GM18519 (cell line): Measurements from ENCODE around the gene COL4A3.

Experiments
- ATAC-seq: cut with Tn5 transposase; IDR thresholded peaks from one replicate; pipeline ENCODE4 v1.9.1; 2021; ENCODE audit warnings: mild to moderate bottlenecking, moderate library complexity; ENCODE audit not compliant: unreplicated experiment, low FRiP score

COL4A3 gene

GRCh38 chr2:227163998-227164762 is at the start of gene COL4A3, which contains the start of gene COL4A4:
Gene COL4A3, plus strand, starts transcription at chr2:227164624. Its CDS starts 103 bp downstream, at chr2:227164727.
Gene COL4A4, minus strand, starts transcription at chr2:227164205. Its CDS starts 16,722 bp downstream, at chr2:227147483.
- ATAC-seq: peak; percentile 41

GRCh38 chr2:227115761-227116160 is 48.7 kb upstream of the COL4A3 start:
- no peak for ATAC-seq

DNA sequence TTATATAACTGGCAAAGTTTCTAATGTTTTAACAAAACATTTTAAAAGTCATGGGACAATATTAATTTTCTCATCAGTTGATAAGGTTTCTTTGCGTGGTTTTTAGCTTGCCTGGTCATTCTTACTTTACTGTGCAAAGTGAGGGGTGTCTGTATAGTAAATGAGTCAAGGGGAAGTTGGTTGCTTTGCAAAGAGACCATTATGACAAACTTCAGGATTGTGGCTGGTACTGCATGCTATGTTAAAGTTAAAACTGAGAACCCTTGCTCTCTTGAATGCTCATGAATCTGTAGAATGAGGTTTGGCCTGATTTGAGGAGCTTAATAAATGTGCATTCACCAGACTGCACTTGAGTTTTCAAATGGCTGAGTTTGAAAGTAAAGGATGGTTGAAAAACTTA is 47.4 kb upstream of the COL4A3 start:
- peak; percentile 84 for ATAC-seq

DNA sequence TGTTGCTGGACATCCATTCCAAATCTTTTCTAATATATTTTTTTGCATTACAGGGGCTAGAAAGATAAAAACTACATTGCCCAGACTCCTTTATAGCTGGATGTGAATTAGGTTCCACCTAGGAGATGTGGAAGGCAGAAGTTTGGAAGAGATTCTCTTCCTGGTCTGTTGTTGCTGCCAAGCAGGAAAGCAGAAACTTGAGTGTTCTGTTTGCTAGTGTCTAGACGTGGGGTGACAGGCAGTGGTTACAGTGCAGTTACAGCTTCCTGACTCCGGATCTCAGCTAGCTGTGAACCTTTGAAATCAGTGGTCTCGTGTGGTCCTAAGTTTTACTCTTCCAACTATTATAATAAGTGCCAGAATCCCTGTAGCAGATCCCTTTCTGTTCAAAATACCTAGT is 46.6 kb upstream of the COL4A3 start:
- ATAC-seq: no peak

GRCh38 chr2:227118353-227118752 is 46.1 kb upstream of the COL4A3 start:
- no peak for ATAC-seq

DNA sequence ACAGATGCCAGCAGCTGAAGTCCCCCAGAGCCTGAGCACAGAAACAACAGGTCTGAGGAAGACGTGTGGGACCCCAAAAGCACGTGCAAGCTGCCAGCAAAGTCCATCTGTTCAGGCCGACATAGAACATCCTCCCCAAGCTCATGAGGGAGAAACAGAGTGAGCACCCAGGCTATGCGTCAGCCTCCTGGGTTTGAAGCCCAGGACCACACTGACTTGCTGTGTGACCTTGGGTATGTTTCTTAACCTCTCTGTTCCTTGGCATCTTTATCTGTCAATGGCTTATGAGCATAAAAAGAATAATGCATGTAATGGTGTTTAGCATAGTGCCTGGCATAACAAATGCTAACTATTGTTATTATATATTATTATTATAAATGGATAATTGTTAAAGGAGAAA is 40.7 kb upstream of the COL4A3 start:
- no peak for ATAC-seq

DNA sequence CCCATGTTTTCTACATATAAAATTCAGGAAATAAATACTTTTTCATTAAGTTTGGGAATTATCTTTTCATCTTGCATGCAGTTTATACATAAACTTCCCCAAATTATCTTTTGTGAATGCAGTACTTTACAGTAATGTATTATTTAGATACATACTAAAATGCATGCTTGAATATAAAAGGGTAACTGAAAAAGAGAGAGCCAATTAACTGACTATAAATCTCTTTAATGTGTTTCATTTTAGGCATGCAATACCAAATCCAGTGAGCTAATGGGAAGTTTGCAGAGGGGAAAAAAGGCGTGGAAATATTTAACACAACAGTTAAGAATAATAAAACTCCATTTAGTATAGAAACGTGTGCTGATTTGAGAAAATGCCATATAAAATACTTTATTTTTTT is 39.6 kb upstream of the COL4A3 start:
- no peak for ATAC-seq

DNA sequence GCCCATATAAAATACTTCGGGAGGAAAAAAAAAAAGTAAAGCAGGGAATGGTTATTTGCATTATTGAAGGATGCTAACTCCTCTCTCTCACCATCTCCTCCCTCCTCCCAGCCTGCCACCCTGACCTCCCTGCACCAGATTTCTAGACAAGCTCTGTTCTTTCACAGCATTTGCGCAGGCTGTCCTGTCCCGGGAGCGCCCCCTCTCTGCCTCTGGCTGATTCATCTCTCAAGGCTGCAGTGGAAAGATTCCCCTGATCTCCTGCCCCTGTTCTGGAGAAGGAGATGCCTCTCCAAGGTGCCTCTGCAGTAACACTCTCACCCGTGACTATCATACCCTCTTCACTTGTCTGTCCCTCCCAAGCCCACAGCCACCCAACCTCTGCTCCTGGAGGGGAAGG is 38.9 kb upstream of the COL4A3 start:
- ATAC-seq: no peak

DNA sequence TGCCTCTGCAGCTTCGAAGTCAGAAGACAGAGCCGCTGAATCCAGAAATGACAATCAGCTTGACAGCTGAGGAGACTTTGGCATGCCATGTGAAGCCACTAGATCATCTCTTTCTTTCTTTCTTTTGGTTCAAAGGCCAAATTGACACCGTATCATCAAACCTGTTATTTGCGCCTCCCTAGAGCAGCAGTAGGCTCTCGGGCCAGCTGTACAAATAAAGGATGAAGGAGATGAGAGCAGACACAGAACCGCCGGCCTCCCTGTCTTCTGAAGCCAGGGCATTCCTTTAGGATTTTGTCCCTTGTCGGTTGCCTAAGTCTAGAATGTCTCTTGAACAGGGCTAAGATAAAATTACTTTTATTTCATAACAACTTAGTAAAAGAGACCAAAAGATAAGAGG is 37.2 kb upstream of the COL4A3 start:
- no peak for ATAC-seq

DNA sequence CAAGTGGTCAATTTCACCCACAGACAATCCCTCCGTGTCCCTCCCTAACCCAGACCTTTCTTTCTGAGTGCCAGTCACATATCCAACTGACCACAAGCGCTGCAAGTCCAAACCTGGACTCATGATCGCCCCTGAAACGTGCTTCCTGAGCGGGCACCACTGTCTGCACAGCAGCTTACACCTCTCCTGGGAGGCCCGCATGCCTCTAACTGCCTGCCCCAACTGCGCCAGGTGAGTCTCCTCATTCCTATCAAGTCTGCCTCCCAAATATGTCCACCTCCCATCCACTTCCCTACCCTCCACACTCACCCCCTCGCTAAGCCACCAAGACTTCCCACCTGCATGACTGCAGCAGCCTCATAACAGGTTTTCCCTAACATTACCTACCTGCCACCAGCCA is 33.8 kb upstream of the COL4A3 start:
- ATAC-seq: no peak

DNA sequence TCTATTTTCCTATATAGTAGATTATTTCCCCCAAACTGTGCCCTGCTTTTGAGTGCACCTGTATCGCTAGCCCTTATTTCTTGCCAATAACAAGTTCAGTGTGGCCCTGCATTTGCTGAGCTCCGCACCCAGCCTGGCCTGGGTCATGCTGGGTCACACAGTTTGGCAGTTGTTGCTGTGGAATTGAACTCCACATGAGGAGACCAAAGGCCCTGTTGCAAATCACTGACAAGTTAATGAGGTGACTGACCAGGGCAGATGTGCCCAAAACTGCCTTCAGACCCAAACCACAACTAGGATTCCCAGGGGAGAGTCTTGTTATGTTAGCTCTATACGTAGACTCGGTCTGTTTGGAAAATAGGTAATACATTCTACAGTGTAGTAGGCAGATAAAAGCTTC is 31.4 kb upstream of the COL4A3 start:
- no peak for ATAC-seq

DNA sequence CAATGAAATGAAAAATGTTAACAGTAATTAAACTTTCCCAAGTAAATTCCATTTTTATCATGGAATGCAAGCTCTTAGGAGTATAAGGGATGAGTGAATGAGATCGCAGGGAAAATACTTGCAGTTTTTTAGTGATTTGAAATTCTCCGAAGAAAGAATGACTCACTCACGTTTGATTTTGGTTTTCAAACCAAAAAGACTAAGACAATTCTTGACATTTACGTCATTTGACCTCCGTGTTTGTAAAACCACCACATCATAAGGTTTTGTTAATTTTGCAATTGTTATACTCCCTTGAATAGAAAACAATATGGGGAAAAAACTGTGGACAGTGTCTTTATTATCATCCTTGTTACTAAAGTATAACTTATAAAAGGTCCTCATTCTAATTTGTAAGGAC is 29.8 kb upstream of the COL4A3 start:
- no peak for ATAC-seq

GRCh38 chr2:227141301-227141700 is 23.1 kb upstream of the COL4A3 start:
- ATAC-seq: no peak

GRCh38 chr2:227143895-227144294 is 20.5 kb upstream of the COL4A3 start:
- no peak for ATAC-seq

- no peak for ATAC-seq
These were observed 18.0 kb upstream of the COL4A3 start for GRCh38 chr2:227146456-227146855.

DNA sequence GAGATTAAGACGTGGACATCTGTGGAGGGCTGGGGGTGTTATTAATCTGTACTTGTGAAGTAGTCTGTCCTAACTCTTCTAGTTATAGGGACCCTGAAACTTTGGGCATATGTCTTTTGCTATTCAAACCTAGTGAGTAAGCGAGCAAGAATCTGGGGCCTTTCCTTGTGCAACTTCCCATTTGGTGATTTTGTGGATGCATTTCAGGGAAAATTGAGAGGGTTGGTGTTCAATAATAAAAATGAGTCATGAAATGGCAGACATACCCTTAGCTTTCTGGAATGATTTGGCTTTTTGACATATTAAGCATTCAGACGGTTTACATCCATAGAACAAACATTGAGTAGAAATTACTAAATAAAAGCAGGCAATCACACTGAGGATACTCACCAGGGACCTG is 17.4 kb upstream of the COL4A3 start:
- ATAC-seq: no peak

GRCh38 chr2:227148106-227148505 is 16.3 kb upstream of the COL4A3 start:
- no peak for ATAC-seq

- ATAC-seq: no peak
These were observed 14.0 kb upstream of the COL4A3 start for GRCh38 chr2:227150222-227150936.

DNA sequence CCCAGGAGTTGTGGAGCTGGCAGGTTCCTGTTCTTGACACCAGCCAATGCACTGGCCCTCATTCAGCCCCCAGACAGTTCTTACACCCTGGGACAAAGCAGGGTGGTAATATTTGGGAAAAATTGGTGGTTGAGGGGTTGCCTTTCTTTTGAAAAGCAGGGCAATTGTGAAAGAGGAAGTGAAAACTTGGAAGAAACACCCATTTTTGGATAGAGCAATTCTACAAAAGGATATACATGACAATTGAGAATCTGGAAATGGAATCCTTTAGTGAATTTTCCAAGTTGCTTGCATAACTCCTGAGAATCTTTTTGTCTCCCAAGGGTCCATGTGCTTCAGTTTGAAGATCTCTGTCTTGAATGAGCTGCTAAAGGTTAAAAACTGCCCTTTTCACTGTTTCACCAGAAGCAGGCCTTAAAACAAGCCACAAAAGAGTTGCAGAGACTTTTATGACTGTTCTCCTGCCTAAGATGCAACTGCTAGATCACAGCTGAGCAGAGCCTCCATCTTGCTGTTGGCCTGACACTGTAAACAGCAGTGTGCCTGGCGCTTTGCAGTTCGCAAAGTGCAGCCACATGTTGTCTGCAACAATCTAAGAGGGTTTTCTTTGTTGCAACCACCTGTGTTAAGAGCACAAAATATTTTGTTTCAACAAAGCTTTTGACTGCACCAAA is 12.2 kb upstream of the COL4A3 start:
- no peak for ATAC-seq

- ATAC-seq: no peak
These were observed 11.1 kb upstream of the COL4A3 start for GRCh38 chr2:227153307-227153706.

DNA sequence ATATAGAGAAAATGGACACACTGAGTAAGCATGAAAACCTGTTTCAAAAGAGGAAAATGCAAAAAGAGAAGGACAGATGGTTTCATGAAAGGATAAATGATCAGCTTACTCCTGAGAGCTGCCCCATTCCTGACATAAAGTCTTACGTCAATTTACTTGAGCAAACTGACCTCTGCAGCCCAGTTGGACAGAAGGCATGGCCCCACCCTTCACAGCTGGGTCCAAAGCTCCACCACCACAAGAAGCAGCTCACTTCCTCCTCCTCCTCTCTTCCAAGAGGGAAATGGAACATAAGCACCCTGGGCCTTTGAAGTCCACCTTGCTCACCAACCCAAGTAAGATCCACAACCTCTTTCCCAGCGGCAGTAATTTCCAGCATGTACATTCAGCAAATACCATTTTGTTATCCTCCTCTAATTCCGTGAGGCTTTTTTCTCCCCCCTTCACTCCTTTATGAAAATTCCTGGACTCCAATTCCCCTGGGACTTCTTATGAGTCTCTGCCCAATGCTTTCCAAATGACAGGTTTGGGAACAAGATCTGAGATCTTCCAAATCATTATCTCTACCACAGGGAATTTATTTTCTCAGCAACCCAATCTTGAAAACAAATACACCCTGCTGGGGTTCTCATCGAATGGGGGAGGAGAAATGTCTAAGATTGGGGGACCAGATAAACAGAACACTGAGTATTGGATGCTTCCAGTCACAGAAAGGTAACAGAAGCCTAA is 10.5 kb upstream of the COL4A3 start:
- no peak for ATAC-seq
